ENCODE data around the gene FOXL3. TPM values are rescaled to one million over a fixed set of nuclear protein-coding genes. Genes with fewer than 3 reads are reported as not detected.

Gene FOXL3
- total RNA-seq, 1 experiment from 2014 or later, result not detected

- TF ChIP-seq, protein P1, sequence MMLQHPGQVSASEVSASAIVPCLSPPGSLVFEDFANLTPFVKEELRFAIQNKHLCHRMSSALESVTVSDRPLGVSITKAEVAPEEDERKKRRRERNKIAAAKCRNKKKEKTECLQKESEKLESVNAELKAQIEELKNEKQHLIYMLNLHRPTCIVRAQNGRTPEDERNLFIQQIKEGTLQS (CRISPR knock-in tag; conservative IDR thresholded peaks at IDR 0.05), result no peak
- TF ChIP-seq, protein P2, sequence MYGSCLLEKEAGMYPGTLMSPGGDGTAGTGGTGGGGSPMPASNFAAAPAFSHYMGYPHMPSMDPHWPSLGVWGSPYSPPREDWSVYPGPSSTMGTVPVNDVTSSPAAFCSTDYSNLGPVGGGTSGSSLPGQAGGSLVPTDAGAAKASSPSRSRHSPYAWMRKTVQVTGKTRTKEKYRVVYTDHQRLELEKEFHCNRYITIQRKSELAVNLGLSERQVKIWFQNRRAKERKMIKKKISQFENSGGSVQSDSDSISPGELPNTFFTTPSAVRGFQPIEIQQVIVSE (CRISPR knock-in tag; IDR thresholded peaks at IDR 0.05; ENCODE audit: borderline replicate concordance), result no peak
- TF ChIP-seq RORB (CRISPR knock-in tag; IDR thresholded peaks at IDR 0.05), result no peak
- TF ChIP-seq CBFB (CRISPR knock-in tag; IDR thresholded peaks at IDR 0.05; ENCODE audit: low read depth), result no peak
- TF ChIP-seq GRHL2 (CRISPR knock-in tag; IDR thresholded peaks at IDR 0.05; ENCODE audit: insufficient replicate concordance, severe bottlenecking), result no peak
- TF ChIP-seq IRF2 (CRISPR knock-in tag; IDR thresholded peaks at IDR 0.05; ENCODE audit: borderline replicate concordance, low read depth), result no peak
- no peak for TF ChIP-seq ELF4 (CRISPR knock-in tag; IDR thresholded peaks at IDR 0.05; ENCODE audit: low read depth)
These were observed 33.4 kb downstream of the FOXL3 start (continued) for GRCh38 chr7:323410-323809.

- peaks cover 8% of the 10 kb centered on the region for H3K27me3 Mint-ChIP-seq (ENCODE audit: low read depth)
- CTCF ChIA-PET, result no interaction called here
These were observed 34.0 kb downstream of the FOXL3 start for GRCh38 chr7:324011-324410.

DNA sequence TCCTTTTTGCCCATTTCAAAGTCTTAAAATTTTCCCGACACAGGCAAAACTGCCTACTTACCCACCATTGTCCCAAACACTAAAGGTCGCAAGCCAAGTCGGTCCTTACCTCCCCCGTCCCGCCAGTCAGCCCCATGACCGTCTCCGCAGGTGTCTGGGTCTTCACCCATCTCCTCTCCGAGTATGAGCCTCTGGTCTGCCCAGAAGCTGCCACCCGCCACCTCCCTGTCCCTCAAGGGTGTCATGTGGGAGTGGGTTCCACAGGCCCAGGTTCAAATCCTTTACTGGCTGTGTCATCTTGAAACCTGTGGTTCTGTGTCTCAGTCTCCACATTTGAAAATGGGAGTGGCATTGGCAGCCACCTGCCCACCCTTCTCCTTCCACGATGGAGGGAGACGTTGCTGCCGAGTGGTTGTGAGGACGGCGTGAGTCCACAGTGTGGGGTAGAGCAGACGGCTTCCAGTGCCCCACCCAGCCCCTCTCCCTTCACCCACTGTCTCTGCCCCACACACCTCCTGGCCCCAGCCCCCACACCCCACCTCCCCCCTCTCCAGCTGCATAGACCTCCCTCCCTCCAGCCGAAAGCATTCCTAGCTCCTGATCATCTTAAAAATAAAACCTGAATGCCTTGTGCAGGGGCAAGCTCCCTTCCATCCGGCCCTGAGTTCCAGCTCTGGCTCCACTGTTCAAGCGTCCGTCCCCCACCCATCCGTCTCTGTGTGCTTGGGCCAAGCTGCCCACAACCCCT is 35.3 kb downstream of the FOXL3 start:
- CTCF ChIA-PET, result no interaction called here

More at GRCh38 chr7:324011-324410, 34.0 kb downstream of the FOXL3 start:
- POLR2A ChIA-PET, result no interaction called here
- Mint-ChIP-seq H3K9me3 (peaks cover 7% of the 10 kb centered on the region; the same call in 1 of the 2 replicates), H3K4me3 (no peak overlapping the region), H3K27ac (no peak overlapping the region), H3K4me1 (no peaks in the 10 kb centered on the region), H3K36me3 (no peaks in the 10 kb centered on the region)
- no peak for TF ChIP-seq ZNF423 (CRISPR knock-in tag; IDR thresholded peaks at IDR 0.05)
- TF ChIP-seq, protein P3, sequence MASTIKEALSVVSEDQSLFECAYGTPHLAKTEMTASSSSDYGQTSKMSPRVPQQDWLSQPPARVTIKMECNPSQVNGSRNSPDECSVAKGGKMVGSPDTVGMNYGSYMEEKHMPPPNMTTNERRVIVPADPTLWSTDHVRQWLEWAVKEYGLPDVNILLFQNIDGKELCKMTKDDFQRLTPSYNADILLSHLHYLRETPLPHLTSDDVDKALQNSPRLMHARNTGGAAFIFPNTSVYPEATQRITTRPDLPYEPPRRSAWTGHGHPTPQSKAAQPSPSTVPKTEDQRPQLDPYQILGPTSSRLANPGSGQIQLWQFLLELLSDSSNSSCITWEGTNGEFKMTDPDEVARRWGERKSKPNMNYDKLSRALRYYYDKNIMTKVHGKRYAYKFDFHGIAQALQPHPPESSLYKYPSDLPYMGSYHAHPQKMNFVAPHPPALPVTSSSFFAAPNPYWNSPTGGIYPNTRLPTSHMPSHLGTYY (CRISPR knock-in tag; IDR thresholded peaks at IDR 0.05), result no peak
- no peak for TF ChIP-seq NR3C1 (CRISPR knock-in tag; conservative IDR thresholded peaks at IDR 0.05; ENCODE audit: low read depth)
- no peak for TF ChIP-seq ZNF416 (CRISPR knock-in tag; IDR thresholded peaks at IDR 0.05)
- TF ChIP-seq GABPB1 (CRISPR knock-in tag; IDR thresholded peaks at IDR 0.05), result no peak
- no peak for TF ChIP-seq JUN (CRISPR knock-in tag; IDR thresholded peaks at IDR 0.05)
- TF ChIP-seq, protein P4, sequence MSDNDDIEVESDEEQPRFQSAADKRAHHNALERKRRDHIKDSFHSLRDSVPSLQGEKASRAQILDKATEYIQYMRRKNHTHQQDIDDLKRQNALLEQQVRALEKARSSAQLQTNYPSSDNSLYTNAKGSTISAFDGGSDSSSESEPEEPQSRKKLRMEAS (CRISPR knock-in tag; IDR thresholded peaks at IDR 0.05), result no peak
- TF ChIP-seq, protein P5, sequence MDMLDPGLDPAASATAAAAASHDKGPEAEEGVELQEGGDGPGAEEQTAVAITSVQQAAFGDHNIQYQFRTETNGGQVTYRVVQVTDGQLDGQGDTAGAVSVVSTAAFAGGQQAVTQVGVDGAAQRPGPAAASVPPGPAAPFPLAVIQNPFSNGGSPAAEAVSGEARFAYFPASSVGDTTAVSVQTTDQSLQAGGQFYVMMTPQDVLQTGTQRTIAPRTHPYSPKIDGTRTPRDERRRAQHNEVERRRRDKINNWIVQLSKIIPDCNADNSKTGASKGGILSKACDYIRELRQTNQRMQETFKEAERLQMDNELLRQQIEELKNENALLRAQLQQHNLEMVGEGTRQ (CRISPR knock-in tag; IDR thresholded peaks at IDR 0.05), result no peak
- TF ChIP-seq HMGXB4 (CRISPR knock-in tag; IDR thresholded peaks at IDR 0.05), result no peak
- no peak for TF ChIP-seq FOXP1 (CRISPR knock-in tag; IDR thresholded peaks at IDR 0.05; ENCODE audit: borderline replicate concordance)
- no peak for TF ChIP-seq MXD4 (CRISPR knock-in tag; IDR thresholded peaks at IDR 0.05; ENCODE audit: borderline replicate concordance)
- TF ChIP-seq, protein P1 (CRISPR knock-in tag; conservative IDR thresholded peaks at IDR 0.05), result no peak
- no peak for DNase-seq (ENCODE audit: low spot score)
- ATAC-seq, result no peak

More for the DNA sequence above, 35.3 kb downstream of the FOXL3 start:
- no peak for DNase-seq (ENCODE audit: low spot score)
- peaks cover 7% of the 10 kb centered on the region; the same call in 1 of the 2 replicates for H3K9me3 Mint-ChIP-seq
- no peaks in the 10 kb centered on the region for H3K36me3 Mint-ChIP-seq
- POLR2A ChIA-PET, result no interaction called here
- ATAC-seq, result no peak
- H3K4me1 Mint-ChIP-seq, result no peaks in the 10 kb centered on the region
- TF ChIP-seq FOXP4 (CRISPR knock-in tag; IDR thresholded peaks at IDR 0.05) (no peak), SMAD3 (CRISPR knock-in tag; IDR thresholded peaks at IDR 0.05; ENCODE audit: borderline replicate concordance) (no peak), CBFB (CRISPR knock-in tag; IDR thresholded peaks at IDR 0.05; ENCODE audit: low read depth) (no peak)
- H3K27ac Mint-ChIP-seq, result no peak overlapping the region
- peaks cover 5% of the 10 kb centered on the region; the same call in 1 of the 2 replicates for H3K27me3 Mint-ChIP-seq (ENCODE audit: low read depth)
- no peak overlapping the region for H3K4me3 Mint-ChIP-seq
